Measurements from ENCODE around the gene ZBTB7C. TPM values are rescaled to one million over a fixed set of nuclear protein-coding genes. Genes with fewer than 3 reads are reported as not detected.

The ZBTB7C gene
- total RNA-seq, 3 donors from 2014 or later (not counting 1 experiment from before 2014, with no cell fraction given) = 0.07 TPM; not detected in 2

- Mint-ChIP-seq H3K9me3 (no peaks in the 10 kb centered on the region), H3K36me3 (no peaks in the 10 kb centered on the region), H3K4me3 (no peak overlapping the region), H3K4me1 (no peaks in the 10 kb centered on the region), H3K27ac (no peak overlapping the region), H3K27me3 (ENCODE audit: low read depth in 2 of 2) (peaks cover 38 to 41% of the 10 kb centered on the region in 2 donors)
- ATAC-seq = no peak
- H3K27ac ChIP-seq (ENCODE audit: low read length) = no peak overlapping the region
- intact Hi-C loops (cut with micrococcal nuclease) = no loop called here
- DNase-seq = no peak
- no peaks in the 10 kb centered on the region for H3K4me1 ChIP-seq (ENCODE audit: control insufficient read depth, insufficient read depth, low read length)
- no peak for TF ChIP-seq CTCF (IDR thresholded peaks at IDR 0.05)
- H3K4me3 ChIP-seq (ENCODE audit: low read length) = no peak overlapping the region
- H3K9me3 ChIP-seq (ENCODE audit: control insufficient read depth, insufficient read depth, low read length) = no peaks in the 10 kb centered on the region
- H3K36me3 ChIP-seq (ENCODE audit: control insufficient read depth, insufficient read depth, low read length) = no peaks in the 10 kb centered on the region
- H3K27me3 ChIP-seq (ENCODE audit: control insufficient read depth, insufficient read depth, low read length) = peaks cover 4% of the 10 kb centered on the region
- 92% methylated on average over 7 of the region's 7 CpGs for WGBS (ENCODE audit: insufficient coverage)
Measured at GRCh38 chr18:48061781-48062570, 347.2 kb downstream of the ZBTB7C start.

GRCh38 chr18:48060970-48061369 is 348.2 kb downstream of the ZBTB7C start:
- no peak for DNase-seq
- 67% methylated on average over 3 of the region's 3 CpGs for WGBS (ENCODE audit: insufficient coverage)

GRCh38 chr18:48060346-48060745 is 348.8 kb downstream of the ZBTB7C start:
- Histone ChIP-seq H3K9me3 (ENCODE audit: control insufficient read depth, insufficient read depth, low read length) (no peaks in the 10 kb centered on the region), H3K27me3 (ENCODE audit: control insufficient read depth, insufficient read depth, low read length) (peaks cover 7% of the 10 kb centered on the region), H3K36me3 (ENCODE audit: control insufficient read depth, insufficient read depth, low read length) (no peaks in the 10 kb centered on the region), H3K4me1 (ENCODE audit: control insufficient read depth, insufficient read depth, low read length) (no peaks in the 10 kb centered on the region), H3K27ac (ENCODE audit: low read length) (no peak overlapping the region), H3K4me3 (ENCODE audit: low read length) (no peak overlapping the region)
- DNase-seq (no peak), ATAC-seq (no peak)
- 85% methylated on average over 4 of the region's 4 CpGs for WGBS (ENCODE audit: insufficient coverage)
- no peaks in the 10 kb centered on the region for H3K36me3 Mint-ChIP-seq
- H3K9me3 Mint-ChIP-seq = no peaks in the 10 kb centered on the region
- intact Hi-C loops (cut with micrococcal nuclease) = no loop called here
- H3K4me1 Mint-ChIP-seq = no peaks in the 10 kb centered on the region
- H3K27ac Mint-ChIP-seq = no peak overlapping the region
- no peak overlapping the region for H3K4me3 Mint-ChIP-seq
- no peak for TF ChIP-seq CTCF (IDR thresholded peaks at IDR 0.05)
- peaks cover 42 to 57% of the 10 kb centered on the region in 2 donors for H3K27me3 Mint-ChIP-seq (ENCODE audit: low read depth in 2 of 2)

More at GRCh38 chr18:48060970-48061369, 348.2 kb downstream of the ZBTB7C start:
- ATAC-seq = no peak
- Histone ChIP-seq H3K27ac (ENCODE audit: low read length) (no peak overlapping the region), H3K36me3 (ENCODE audit: control insufficient read depth, insufficient read depth, low read length) (no peaks in the 10 kb centered on the region), H3K27me3 (ENCODE audit: control insufficient read depth, insufficient read depth, low read length) (peaks cover 4% of the 10 kb centered on the region), H3K9me3 (ENCODE audit: control insufficient read depth, insufficient read depth, low read length) (no peaks in the 10 kb centered on the region), H3K4me3 (ENCODE audit: low read length) (no peak overlapping the region), H3K4me1 (ENCODE audit: control insufficient read depth, insufficient read depth, low read length) (no peaks in the 10 kb centered on the region)
- H3K27ac Mint-ChIP-seq = no peak overlapping the region
- intact Hi-C loops (cut with micrococcal nuclease) = no loop called here
- H3K36me3 Mint-ChIP-seq = no peaks in the 10 kb centered on the region
- peaks cover 40 to 51% of the 10 kb centered on the region in 2 donors for H3K27me3 Mint-ChIP-seq (ENCODE audit: low read depth in 2 of 2)
- no peak overlapping the region for H3K4me3 Mint-ChIP-seq
- H3K4me1 Mint-ChIP-seq = no peaks in the 10 kb centered on the region
- no peaks in the 10 kb centered on the region for H3K9me3 Mint-ChIP-seq
- TF ChIP-seq CTCF (IDR thresholded peaks at IDR 0.05) = no peak
